NB4 (cell line): ENCODE results near the gene FGL2.

ENCODE experiments used
- CTCF ChIP-seq: IDR thresholded peaks from one replicate; pipeline ENCODE4 v1.5.1; 2012; ENCODE audit warnings: low read depth, low read length
- POLR2A ChIP-seq: IDR thresholded peaks from 2 replicates; pipeline ENCODE4 v1.6.1; 2011; ENCODE audit warnings: mild to moderate bottlenecking; ENCODE audit not compliant: insufficient read length; ENCODE audit errors: extremely low read depth

GRCh38 chr7:77181734-77182133 is 17.9 kb downstream of the FGL2 start:
- no peak for TF ChIP-seq CTCF
- no peak for TF ChIP-seq POLR2A
